ENCODE data around the gene DDIT4.
A peak's percentile ranks its signal among the peaks of the same experiment; 100 is the strongest.

Gene DDIT4

DNA sequence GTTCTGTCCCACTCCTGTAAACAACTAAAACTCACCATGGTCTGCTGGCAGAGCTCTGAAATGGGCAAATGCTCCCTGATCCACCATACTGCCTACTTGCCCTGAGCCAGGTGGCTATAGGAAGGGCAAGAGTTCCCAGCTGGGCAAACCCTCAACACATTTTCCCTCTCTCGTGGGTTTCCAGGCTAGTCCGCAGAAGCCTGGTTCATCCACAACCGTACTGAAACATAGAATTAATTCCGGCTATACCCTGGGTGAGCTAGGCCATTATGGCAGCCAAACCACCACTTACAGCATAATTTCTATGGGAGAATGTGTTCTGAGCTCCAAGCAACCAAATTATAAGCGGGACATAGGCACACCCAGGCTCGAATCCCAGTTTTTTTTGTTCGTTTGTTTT lies 20.1 kb upstream of the DDIT4 start:
- peak overlapping the region; percentile 84 to 97 (median 96) for H3K27ac Mint-ChIP-seq
- peaks cover 64% of the 10 kb centered on the region for H3K4me1 Mint-ChIP-seq

DNA sequence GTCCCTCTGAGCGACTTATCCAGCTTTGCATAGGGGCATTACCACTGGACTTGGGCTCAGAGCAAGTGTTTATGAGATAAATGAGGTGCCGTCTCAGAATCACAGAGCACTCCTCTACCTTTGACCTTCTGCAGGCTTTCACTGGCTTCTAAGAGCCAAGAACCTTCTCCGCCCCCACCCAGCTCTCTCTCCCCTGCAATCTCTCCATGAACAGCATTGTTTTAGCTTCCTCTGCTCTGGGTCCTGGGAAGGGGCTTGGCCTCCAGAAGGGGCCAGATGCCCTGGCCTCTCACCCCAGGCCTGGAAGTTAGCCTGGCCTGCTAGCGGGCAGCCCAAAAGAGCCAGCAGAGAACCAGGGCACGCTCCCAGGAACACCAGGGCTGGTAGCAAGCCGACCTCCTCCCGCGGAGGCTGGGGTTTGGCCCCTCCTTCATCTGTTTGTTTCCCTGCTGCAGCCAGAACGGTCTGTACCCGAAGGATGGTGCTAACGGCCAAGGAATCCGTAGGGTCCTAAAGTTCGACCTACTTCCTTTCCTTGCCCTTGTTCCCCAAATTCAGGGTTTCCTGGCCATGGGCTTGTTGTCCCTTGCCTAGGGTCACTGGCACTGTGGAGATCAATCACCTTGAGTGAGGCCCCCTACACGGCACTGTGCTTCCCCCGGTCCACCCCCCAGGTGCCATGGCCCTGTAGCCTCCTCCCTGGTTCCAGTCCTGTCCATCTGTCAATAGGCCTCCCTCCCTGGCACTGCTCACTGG lies 18.7 kb upstream of the DDIT4 start:
- peak overlapping the region; percentile 58 to 83 (median 73) for H3K4me3 Mint-ChIP-seq

More for the DNA sequence above, 20.1 kb upstream of the DDIT4 start:
- H3K36me3 Mint-ChIP-seq (ENCODE audit: low read depth) = no peaks in the 10 kb centered on the region
- H3K27me3 Mint-ChIP-seq (ENCODE audit: low read depth) = peaks cover 8% of the 10 kb centered on the region
- peak overlapping the region in 1 of 3 experiments; percentile 28 for H3K4me3 Mint-ChIP-seq
- H3K9me3 Mint-ChIP-seq = no peaks in the 10 kb centered on the region
- TF ChIP-seq, protein P1, sequence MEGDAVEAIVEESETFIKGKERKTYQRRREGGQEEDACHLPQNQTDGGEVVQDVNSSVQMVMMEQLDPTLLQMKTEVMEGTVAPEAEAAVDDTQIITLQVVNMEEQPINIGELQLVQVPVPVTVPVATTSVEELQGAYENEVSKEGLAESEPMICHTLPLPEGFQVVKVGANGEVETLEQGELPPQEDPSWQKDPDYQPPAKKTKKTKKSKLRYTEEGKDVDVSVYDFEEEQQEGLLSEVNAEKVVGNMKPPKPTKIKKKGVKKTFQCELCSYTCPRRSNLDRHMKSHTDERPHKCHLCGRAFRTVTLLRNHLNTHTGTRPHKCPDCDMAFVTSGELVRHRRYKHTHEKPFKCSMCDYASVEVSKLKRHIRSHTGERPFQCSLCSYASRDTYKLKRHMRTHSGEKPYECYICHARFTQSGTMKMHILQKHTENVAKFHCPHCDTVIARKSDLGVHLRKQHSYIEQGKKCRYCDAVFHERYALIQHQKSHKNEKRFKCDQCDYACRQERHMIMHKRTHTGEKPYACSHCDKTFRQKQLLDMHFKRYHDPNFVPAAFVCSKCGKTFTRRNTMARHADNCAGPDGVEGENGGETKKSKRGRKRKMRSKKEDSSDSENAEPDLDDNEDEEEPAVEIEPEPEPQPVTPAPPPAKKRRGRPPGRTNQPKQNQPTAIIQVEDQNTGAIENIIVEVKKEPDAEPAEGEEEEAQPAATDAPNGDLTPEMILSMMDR (IDR thresholded peaks at IDR 0.05; ENCODE audit: unreplicated experiment in 3 of 3) = no peak

DNA sequence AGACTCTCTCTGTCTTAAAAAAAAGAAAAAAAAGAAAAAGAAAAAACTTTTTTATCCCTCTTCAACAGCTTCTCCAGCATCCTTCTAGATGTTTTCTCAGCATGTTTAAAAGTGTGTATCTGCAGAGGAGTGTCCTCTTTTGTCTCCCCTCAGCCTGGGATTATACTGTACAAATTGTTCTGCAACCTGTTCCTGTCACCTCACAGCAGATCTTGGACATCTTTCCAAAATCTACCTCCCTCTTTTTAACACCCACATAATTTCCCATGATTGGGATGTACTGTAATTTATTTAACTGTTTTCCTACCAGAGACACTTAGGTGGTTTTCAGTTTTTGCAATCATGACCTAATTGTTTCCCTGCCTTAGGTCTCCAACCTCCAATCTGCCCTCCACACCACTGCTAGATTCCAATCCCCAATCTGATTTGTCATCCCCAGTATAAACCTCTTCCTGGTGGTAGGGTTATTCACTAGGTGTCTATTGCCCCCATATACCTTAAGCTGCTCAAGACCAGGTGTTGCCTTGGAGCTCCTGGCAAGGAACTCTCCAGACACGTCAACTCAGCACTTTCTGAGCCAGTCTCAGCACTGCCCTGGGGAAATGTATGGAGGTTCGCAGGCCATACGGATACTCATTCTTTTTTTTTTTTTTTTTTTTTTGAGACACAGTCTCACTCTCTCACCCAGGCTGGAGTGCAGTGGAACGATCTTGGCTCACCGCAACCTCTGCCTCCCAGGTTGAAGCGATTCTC lies 17.6 kb upstream of the DDIT4 start:
- no peaks in the 10 kb centered on the region for H3K36me3 Mint-ChIP-seq (ENCODE audit: low read depth)
- no peaks in the 10 kb centered on the region for H3K9me3 Mint-ChIP-seq
- H3K4me3 Mint-ChIP-seq = peak overlapping the region in 2 of 3 experiments; percentile 11 to 17
- peak overlapping the region; percentile 98 to 99 (median 98) for H3K27ac Mint-ChIP-seq
- peaks cover 76% of the 10 kb centered on the region for H3K4me1 Mint-ChIP-seq
- TF ChIP-seq, protein P1 (IDR thresholded peaks at IDR 0.05; ENCODE audit: unreplicated experiment in 3 of 3) = no peak
- peaks cover 3% of the 10 kb centered on the region for H3K27me3 Mint-ChIP-seq (ENCODE audit: low read depth)

More for the DNA sequence above, 18.7 kb upstream of the DDIT4 start:
- H3K4me1 Mint-ChIP-seq = peaks cover 73% of the 10 kb centered on the region
- peaks cover 8% of the 10 kb centered on the region for H3K27me3 Mint-ChIP-seq (ENCODE audit: low read depth)
- no peaks in the 10 kb centered on the region for H3K36me3 Mint-ChIP-seq (ENCODE audit: low read depth)
- peak overlapping the region; percentile 98 to 99 (median 98) for H3K27ac Mint-ChIP-seq
- no peaks in the 10 kb centered on the region for H3K9me3 Mint-ChIP-seq
- TF ChIP-seq, protein P1 (IDR thresholded peaks at IDR 0.05; ENCODE audit: unreplicated experiment in 3 of 3) = no peak

DNA sequence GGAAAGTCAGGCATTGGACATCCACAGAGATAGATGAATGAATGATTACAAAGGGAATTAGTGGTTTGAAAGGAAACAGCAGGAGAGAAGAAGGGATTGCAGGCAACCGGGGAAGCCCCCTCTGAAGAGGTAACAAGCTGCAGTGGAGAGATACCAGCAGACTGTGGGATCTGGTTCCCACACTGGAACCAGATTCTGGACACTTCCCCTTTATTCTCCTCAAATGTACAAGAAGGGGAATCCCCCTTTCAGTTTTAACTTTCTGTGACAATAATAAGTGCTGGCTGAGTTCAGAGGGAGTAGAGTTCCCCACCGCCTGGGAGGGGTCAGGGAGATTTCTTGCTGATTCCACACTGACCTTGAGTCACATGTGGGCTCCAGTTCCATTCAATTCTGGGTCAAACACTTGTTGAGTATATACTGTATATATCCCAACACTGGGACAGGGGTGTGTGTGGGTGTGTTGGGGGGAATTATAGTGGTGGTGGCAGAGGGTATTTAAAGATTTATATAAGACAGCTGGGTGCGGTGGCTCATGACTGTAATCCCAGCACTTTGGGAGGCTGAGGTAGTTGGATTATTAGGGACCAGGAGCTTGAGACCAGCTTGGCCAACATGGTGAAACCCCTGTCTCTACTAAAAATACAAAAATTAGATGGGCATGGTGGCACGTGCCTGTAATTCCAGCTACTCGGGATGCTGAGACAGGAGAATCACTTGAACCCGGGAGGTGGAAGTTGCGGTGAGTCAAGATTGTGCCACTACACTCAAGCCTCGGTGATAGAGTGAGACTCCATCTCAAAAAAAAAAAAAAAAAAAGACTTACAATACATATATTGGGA lies 16.5 kb upstream of the DDIT4 start:
- Mint-ChIP-seq H3K4me1 (peaks cover 74% of the 10 kb centered on the region), H3K9me3 (no peaks in the 10 kb centered on the region), H3K27me3 (ENCODE audit: low read depth) (peaks cover 3% of the 10 kb centered on the region), H3K27ac (peak overlapping the region; percentile 98 to 99 (median 98)), H3K36me3 (ENCODE audit: low read depth) (no peaks in the 10 kb centered on the region), H3K4me3 (peak overlapping the region in 1 of 3 experiments; percentile 62)
- TF ChIP-seq, protein P1 (IDR thresholded peaks at IDR 0.05; ENCODE audit: unreplicated experiment in 3 of 3) = no peak

DNA sequence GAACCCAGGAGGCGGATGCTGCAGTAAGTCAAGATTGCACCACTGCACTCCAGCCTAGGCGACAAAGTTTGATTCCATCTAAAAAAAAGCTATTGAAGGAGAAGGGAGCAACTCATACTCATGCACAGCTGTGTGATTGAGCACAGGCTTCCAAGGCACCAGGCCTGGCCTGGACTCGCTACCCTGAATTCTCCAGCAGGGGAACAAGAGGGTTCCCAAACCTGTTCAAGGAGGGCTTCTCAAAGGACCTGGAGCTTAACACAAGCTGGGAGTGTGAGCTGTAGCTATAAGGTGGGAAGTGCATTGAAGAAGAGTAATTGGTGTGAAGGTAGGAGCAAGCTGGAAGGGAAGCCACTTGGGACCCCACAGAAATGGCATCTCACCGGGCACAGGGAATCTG lies 15.1 kb upstream of the DDIT4 start:
- Mint-ChIP-seq H3K4me1 (peaks cover 64% of the 10 kb centered on the region), H3K27ac (peak overlapping the region; percentile 98 to 100 (median 100)), H3K9me3 (no peaks in the 10 kb centered on the region), H3K36me3 (ENCODE audit: low read depth) (no peaks in the 10 kb centered on the region), H3K27me3 (ENCODE audit: low read depth) (peaks cover 3% of the 10 kb centered on the region), H3K4me3 (peak overlapping the region in 1 of 3 experiments; percentile 50)
- TF ChIP-seq, protein P1 (IDR thresholded peaks at IDR 0.05; ENCODE audit: unreplicated experiment in 3 of 3) = no peak
